Brain pericyte (primary cell): ENCODE measurements around the gene MORC3.
"Not testable (repeated sequence)": the region's sequence is repeated elsewhere in the genome, so short reads cannot be mapped to it uniquely, and the experiment has no call there.

Experiments
- DNase-seq: peaks from one replicate; pipeline ENCODE4 v3.0.0-alpha.2; 2012; ENCODE audit warnings: low read depth, low spot score

MORC3 gene

GRCh38 chr21:36325373-36326010, 5.5 kb downstream of the MORC3 start:
- DNase-seq, result no peak

GRCh38 chr21:36330904-36331303, 10.9 kb downstream of the MORC3 start:
- no peak for DNase-seq

- no peak for DNase-seq
Measured at GRCh38 chr21:36337099-36337509, 17.1 kb downstream of the MORC3 start.

- no peak for DNase-seq
Measured at GRCh38 chr21:36338975-36339374, 19.0 kb downstream of the MORC3 start.

GRCh38 chr21:36342581-36342980, 22.6 kb downstream of the MORC3 start:
- DNase-seq, result not testable (repeated sequence)

GRCh38 chr21:36344931-36345330, 24.9 kb downstream of the MORC3 start:
- DNase-seq, result no peak

GRCh38 chr21:36347278-36347961, 27.4 kb downstream of the MORC3 start:
- no peak for DNase-seq

GRCh38 chr21:36347962-36348328, 27.9 kb downstream of the MORC3 start:
- no peak for DNase-seq

- no peak for DNase-seq
Measured at GRCh38 chr21:36349315-36349714, 29.3 kb downstream of the MORC3 start.

GRCh38 chr21:36350282-36350910, 30.4 kb downstream of the MORC3 start:
- no peak for DNase-seq

- no peak for DNase-seq
Measured at GRCh38 chr21:36354918-36355680, 35.1 kb downstream of the MORC3 start.

GRCh38 chr21:36355868-36356267, 35.9 kb downstream of the MORC3 start:
- no peak for DNase-seq

- no peak for DNase-seq
Measured at GRCh38 chr21:36359185-36359584, 39.2 kb downstream of the MORC3 start.

GRCh38 chr21:36369064-36369685, 49.2 kb downstream of the MORC3 start:
- no peak for DNase-seq

GRCh38 chr21:36375994-36376393, 56.0 kb downstream of the MORC3 start:
- DNase-seq, result no peak

GRCh38 chr21:36377391-36377842, 57.4 kb downstream of the MORC3 start:
- no peak for DNase-seq

- DNase-seq, result no peak
Measured at GRCh38 chr21:36379251-36379650, 59.3 kb downstream of the MORC3 start.

- no peak for DNase-seq
Measured at GRCh38 chr21:36381841-36382589, 62.0 kb downstream of the MORC3 start.

- not testable (repeated sequence) for DNase-seq
Measured at GRCh38 chr21:36382722-36383121, 62.7 kb downstream of the MORC3 start.

- no peak for DNase-seq
Measured at GRCh38 chr21:36384885-36385232, 64.9 kb downstream of the MORC3 start.
